Stimulated activated CD8-positive, alpha-beta memory T cell treated with anti-CD3 and anti-CD28 coated beads, Interleukin-12 subunit alpha, Interleukin-12 subunit beta, amount 100 ng/mL, for 24 hours (primary cell): ENCODE data around the gene AVPR1A.
"Not testable (repeated sequence)": the region's sequence is repeated elsewhere in the genome, so short reads cannot be mapped to it uniquely, and the experiment has no call there.

ENCODE experiments used
- DNase-seq: peaks from one replicate; pipeline ENCODE4 v3.0.0-alpha.2; 2020; ENCODE audit errors: extremely low read depth

AVPR1A gene

DNA sequence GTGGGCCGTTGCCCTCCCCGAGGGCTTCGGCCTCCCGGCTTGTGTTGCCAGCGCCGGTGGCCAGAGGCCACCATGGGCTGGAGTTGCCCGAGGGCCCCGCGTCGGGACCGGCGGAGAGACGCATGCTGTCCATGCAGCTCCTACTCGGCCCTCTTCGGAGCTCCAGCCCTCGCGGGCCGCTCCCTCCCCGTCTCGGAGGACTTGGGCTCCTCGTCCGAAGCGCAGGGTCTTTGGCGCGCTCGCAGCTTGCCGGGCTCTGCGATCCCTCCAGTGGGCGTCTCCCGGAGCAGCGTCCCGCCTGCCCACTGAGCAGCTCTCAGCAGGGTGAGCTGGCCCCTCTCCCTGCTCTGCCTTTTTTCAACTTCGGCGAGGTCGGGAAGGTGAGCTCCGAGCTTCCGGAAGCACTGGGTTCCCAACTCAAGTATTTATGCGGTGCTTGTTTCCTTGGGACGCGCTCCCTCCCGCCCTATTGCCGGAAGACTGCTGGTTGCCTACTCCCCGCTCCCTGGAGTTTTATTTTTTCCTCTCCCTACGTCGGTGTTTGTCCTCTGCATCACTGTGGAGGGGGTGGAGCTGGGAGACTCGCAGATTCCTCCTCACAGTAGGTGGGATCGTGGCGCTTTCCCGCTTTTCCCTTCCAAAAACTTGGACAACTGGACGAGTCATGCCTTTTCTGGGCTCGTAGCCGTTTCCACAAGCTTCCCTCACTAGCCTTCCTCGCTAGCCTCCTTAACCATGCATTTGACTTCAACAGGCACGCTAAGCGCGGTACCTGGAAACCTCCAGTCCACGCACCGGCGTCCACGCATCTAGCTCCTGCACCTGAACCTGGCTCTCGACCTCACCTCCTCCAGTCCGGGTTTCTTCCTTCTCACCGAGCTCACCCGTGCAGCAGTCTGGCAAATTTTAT is at the start of gene AVPR1A:
AVPR1A (minus strand) TSS at position 489 of the 910 bp plus-strand sequence; CDS start at position 124, 365 bp downstream.
- DNase-seq = no peak

DNA sequence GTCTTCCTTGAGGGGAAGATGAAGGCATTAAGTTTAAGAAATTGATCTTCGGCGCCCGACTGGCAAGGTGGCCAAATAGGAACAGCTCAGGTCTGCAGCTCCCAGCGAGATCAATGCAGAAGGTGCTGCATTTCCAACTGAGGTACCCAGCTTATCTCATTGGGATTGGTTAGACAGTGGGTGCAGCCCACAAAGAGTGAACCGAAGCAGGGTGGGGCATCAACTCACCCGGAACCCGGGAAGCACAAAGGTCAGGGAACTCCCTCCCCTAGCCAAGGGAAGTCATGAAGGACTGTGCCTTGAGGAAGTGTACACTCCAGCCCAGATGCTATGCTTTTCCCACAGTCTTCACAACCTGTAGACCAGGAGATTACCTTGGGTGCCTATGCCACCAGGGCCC is 45.2 kb upstream of the AVPR1A start:
- DNase-seq = no peak

DNA sequence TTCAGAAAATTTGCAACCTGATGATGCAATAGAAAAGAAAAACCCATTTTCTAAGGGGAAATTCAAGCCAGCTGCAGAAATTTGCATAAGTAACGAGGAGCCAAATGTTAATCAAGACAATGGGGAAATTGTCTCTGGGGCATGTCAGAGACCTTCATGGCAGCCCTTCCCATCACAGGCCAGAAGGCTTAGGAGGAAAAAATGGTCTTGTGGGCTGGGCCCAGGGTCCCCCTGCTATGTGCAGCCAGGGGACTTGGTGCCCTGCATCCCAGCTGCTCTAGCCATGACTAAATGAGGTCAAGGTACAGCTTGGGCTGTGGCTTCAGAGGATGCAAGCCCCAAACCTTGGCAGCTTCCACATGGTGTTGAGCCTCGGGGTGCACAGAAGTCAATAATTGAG is 28.2 kb upstream of the AVPR1A start:
- DNase-seq = no peak

DNA sequence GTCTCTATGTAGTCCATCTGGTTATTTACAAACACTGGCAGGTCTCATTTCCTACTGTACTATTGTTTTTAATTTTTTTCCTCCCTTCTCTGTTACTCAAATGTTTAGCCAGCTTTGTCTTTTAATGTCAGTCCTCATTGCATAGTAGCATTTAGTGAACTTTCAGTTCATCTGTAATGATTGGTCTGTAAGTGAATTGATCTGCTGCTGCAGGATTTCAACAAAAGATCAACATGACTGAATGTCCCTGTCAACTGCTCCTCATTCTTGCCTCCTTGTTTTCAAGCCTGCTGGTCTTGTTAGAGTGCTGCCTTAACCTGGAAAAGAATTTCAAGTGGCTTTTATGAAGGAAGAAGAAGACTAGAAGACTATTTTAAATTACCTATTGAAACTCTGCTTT is 19.3 kb upstream of the AVPR1A start:
- no peak for DNase-seq

DNA sequence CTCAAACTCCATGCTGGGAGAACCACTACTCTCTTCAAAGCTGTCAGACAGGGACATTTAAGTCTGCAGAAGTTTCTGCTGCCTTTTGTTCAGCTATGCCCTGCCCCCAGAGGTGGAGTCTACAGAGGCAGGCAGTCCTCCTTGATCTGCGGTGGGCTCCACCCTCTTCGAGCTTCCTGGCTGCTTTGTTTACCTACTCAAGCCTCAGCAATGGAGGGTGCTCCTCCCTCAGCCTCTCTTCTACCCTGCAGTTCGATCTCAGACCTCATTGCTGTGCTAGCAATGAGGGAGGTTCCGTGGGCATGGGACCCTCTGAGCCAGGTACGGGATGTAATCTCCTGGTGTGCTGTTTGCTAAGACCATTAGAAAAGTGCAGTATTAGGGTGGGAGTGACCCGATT is 16.7 kb upstream of the AVPR1A start:
- not testable (repeated sequence) for DNase-seq

DNA sequence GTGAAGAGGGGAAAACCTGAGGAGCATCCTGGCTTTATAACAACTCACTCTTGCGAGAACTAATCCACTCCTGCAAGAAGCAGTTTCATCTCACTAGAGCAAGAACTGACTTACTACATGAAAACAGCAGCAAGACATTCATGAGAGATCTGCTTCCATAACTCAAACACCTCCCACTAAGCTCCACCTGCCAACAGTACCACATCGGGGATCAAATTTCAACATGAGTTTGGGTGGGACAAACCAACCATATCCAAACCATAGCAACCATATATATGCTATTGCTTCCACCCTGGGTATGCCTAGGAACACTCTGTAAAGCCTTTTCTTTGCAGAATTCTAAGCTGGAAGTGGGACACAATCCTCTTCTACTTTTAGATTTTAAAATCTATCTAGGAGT is 13.9 kb upstream of the AVPR1A start:
- no peak for DNase-seq

DNA sequence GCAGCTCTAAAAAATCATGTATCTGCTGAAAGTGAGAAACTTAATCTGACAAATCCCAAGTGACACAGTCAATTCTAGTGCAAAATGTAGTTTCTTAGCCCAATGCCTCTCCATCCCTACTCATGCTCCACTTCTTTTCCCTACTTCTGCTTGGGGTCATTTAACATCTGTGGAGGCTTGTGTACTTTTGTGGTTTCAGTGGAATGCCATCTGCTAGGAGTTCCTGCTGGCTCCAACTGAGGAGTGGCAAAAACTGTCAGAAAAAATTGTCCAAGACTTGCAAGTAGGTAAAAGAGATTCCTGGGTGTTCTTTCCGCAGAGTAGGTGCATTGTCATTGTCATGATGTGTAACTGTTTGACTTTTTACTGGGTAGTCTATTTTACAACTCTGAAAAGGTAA is 12.5 kb upstream of the AVPR1A start:
- no peak for DNase-seq

DNA sequence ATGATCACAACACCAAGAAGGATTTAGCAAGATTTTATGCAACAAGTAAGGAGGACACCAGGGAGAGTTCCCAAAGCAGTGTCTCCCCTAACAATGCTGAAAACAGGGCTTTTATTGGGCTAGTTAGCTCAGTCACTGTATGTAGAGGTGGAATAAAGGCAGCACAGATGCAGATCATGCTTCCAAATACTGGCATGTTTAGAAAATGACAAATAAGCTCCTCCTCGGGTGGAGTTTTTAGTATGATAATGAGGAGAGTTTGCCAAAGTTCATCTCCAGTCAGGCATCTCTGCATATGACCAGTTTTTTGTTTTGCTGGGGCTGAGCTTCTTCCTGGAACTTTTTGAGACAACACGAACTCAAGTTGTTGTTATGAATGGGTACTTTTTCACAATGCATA is 4.4 kb upstream of the AVPR1A start:
- no peak for DNase-seq

DNA sequence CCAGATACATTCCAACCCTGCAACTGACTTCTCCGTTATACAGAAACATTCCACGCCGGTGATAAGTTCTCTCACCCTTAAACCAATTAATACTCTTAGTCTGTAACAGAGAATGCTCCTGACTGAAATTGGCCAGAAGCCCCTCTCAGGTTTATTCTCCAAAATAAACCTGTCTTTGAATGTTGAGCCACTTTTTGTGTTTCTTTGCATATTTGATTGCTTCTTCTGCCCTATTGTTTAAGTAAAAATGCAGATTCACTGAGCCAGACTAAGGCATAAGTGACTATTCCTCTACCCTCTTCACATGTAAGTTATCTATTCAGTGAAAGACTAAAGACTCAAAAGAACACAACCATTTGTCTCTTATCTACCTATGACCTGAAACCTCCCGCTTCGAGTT is 3.6 kb upstream of the AVPR1A start:
- DNase-seq = no peak

DNA sequence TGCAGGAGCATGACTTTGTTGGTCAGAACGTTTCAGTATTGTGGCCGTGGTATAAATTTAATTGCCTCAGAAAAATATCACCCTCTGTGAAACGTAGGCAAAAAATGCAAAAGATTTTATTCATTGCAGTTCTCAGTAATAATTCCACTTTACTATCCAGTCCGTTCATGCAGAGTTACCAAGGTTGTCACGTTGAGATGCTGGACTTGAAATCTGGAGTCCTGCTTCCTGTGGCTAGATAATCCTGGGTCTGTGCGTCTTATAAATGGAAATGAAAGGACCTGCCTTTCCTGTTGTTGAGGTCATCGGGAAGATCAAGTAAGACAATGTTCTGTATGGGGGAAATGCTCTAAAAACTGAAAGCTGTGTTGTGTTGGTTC is 1.3 kb upstream of the AVPR1A start:
- DNase-seq = no peak

DNA sequence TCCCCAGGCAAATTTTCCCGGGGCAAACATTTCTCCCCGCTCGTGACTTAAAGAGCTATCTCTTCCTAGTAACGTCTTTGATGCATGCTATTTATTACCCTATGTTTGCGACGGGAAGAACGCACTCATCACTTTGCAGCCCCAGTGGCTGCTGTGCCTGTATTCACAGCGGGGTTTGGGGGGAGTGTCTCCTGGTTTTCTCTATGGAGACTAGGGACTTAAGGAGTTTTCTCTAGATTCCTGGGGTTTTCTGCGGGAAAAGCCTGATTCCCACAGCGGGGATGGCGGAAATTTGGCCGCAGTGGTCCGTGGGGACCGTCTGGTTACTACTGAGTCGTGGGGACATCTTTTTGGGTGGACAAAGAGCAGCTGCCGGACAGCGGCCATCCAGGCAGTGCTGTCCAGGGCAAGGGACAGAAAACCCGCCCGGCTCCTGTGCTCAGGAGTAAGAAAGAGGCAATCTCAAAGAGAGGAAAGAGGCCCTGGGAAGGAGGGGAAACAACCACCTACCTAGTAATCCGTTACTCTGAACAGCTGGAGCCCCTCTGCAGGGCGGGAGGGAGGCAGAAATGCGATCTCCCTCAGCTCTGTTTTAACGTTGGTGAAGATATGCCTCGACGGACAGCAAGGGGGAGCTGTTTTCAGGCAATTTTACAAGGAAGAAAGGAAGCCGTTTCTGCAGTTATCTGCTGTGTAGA is 771 bp upstream of the AVPR1A start:
- DNase-seq = no peak

DNA sequence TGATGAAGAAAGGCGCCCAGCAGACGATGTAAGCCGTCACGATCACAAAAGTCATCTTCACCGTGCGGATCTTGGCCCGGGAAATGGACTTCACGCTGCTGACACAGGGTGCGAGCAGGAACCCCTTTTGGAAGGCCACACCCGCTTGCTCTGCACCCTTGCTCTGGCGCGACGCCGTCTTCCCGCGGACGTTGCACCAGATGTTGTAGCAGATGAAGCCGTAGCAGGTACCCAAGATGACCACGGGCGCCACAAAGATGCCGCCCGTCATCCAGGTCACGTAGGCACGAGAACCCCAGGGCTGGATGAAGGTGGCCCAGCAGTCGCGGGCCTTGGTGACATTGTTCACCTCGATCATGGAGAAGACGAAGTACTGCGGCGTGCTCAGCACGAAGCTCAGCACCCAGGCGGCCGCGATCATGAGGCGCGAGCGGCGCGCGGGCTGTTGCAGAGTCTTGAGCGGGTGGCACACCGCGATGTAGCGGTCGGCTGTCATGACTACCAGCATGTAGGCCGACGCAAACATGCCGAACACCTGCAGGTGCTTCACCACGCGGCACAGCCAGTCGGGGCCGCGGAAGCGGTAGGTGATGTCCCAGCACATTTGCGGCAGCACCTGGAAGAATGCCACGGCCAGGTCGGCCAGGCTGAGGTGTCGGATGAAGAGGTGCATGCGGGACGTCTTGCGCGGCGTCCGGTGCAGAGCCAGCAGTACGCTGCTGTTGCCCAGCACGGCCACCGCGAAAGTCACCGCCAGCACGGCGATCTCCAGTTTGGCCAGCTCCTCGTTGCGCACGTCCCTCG is 890 bp downstream of the AVPR1A start:
- DNase-seq = no peak

DNA sequence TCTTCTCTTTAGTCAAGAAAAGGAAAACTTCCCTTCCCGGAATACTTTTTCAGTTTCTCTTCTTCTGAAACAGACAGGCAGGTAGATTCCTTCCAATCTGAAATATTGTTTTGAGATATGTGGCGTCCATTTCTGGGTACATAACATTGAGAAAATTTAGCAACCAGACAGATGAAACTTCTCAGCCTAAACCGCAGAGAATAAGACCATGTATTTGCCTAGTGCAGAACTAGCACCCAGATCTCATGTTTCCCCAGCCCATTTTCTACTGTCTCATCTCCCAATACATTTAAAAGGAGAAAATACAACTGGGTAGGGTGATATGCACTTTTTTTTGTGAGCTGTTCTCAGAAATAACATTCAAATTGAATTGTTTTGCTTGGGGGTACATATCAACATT is 6.4 kb downstream of the AVPR1A start:
- no peak for DNase-seq

DNA sequence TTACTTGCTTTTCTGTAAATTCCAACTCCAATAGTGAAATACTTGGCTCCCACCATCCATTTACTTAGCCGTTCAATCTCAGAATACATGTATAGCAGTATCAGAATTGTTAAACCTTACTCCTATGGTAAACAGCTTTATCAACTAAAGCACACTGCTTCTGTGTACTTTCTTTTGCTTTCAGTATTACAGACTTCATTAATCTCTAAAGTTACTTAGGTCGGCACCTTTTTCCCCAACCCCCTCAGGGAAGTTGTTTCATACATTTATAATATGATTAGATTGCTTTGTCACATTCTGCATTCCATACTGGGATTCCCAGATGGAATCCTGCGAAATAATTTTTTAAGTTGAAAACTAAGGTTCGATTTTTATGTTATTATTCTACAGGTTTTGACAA is 12.5 kb downstream of the AVPR1A start:
- no peak for DNase-seq

DNA sequence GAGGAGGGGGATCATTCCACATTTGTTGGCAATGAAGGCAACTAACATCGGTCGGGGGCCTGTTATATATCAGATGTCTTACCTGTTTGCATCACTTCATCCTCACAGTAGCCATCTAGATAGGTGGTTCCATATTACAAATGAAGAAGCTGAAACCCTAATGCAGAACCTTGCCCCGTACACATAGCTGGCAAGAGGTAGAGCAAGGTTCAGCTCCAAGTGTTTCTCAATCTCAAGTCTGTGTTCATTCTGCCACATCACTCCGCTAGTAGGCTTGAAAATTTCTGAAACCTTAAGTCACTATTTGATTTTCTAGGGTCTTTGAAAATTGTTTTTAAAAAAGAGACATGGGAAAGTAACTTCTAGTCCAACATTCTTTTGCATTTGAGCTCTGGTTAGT is 17.0 kb downstream of the AVPR1A start:
- DNase-seq = no peak

DNA sequence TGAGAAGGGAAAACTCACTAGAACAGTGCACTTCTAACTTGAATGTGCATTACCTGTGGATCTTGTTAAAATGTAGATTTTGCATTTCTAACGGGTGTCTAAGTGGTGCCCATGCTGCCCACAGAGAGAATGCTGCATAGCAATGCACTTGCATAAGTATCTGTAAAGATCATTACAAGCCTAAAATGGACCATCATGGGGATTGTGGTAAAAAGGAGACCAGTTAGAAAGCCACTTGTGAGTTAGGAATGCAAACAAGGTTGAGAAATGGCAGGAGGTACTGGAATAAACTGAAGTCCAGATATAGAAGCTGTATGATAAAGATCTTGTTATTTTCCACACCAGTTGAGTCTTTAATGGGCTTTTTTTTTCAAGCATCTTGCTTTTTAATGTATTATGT is 18.8 kb downstream of the AVPR1A start:
- no peak for DNase-seq

DNA sequence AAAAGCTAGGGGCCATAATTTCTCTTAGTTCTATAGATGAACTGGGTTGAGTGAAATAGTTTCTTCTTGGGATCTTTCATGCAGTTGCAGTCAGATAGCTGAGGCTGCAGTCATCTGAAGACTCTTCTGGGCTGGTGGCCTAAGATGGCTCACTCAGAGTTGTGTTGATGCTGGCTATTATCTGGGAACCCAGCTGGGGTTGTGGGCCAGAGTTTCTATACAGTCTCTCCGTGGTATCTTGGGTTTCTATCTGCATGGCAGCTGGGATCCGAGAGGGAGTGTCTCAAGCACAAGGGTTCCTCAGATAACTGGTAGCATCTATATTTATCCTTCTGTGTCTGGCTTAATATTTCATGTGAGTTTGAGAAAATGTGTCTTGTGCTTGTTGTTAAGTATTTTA is 21.1 kb downstream of the AVPR1A start:
- DNase-seq = no peak

DNA sequence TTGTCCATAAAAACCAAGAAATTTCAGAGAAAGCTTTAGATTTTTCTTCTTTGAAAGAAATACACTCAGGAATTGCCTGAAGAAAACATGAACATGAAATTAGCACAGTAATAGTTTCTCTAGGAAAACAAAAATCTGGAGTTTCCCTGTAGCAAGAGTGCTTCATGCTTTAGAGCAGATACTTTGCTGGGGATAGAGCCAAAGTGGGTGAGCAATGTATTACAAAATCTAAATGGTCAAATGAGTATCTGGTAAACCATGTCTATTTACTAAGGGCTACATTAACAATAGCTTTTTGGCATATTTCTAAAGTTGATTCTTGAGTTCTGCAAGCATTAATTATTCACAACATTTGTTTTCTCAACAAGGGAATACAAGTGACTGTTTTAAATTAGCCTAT is 26.2 kb downstream of the AVPR1A start:
- no peak for DNase-seq

DNA sequence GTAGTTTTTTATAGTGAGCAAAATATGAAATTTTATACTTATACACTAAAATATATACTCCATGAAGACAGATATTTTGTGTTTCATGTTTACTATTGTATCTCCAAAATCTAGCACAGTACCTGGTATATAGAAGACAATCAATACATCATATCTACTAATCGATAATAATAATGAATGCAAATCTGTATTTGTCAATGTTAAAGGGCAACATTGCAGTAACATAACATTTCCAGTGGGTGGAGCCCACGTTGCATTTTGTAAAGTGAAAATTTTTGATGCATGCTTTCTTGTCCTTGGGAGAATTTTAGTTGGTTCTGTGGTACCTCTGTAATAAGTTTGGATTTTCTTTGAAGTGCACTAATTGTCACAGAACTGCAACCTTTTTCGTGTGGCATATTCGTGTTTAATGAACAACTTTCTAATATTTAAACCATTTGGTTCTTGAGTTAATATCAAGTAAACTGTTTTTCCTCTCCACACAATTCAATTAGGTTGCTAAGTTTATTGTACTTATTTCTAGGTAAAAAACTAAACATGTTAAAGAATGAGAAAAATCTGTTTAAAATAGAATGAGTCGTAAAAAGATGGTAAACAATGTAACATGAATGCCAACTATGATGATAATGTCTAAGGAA is 47.4 kb downstream of the AVPR1A start:
- DNase-seq = no peak

DNA sequence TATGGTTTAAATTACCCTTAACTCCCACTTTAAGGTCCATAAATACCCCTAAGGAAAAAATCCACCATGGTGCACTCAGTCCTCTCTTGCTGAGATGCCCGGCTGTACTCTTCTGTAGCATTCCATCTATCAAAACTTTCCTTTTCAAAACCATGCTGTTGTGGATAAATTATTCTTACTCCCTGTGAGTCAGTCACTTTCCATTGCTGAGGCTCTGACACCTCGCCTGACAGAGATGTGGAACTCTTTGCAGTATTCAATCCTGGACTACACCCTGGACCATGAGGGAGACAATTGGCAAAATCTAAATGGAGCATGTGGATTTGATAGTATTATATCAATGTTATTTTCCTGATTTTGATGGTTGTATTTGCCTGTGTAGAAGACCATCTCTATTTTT is 49.1 kb downstream of the AVPR1A start:
- DNase-seq = no peak

DNA sequence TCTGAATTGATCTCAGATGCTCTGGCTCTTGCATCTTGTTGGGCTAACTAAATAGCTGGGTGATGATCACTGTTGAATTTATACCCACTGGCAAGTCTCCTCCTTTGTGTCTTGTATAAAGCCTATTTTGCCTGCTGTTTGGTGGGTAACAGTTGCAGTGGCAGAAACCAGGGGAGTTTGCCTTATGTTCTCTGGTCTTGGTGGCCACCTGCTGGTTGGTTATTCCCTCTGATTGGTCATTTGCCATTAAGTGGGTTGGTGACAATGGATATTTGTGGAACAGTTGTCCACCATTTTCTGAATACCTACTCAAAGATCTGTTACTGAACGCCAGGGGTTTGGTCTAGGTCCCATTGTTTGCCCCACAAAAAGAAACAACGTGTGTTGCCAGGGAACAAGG is 52.1 kb downstream of the AVPR1A start:
- no peak for DNase-seq

DNA sequence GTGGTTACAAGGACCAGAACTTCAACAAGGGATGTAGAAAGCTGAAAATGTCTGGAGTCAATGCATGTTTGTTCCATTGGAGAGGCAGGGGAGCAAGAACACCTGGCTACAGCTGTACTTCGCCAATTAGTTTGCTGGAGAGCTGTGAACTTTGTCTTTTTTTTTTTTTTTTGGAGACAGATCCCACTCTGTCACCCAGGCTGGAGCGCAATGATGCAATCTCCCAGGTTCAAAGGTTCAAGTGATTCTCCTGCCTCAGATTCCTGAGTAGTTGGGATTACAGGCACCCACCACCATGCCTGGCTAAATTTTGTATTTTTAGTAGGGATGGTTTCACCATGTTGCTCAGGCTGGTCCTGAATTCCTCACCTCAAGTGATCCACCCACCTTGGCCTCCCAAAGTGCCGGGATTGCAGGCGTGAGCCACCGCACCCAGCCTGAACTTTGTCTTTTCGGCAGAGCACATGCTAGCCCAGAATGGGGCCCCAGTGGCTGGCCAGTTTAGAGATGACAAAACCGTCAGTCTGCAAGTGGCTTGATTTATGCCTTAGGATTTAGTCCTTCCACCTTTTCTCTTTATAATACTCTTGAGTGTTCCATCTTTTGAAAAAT is 55.5 kb downstream of the AVPR1A start:
- no peak for DNase-seq
